SJCRH30 (cell line): ENCODE results near the gene HSD3B7. TPM values are rescaled to one million over a fixed set of nuclear protein-coding genes. Genes with fewer than 3 reads are reported as not detected.

Experiments used
- DNase-seq, 2 experiments: peaks; one replicate each; pipeline ENCODE4 v3.0.0-alpha.2; 2015 to 2020
- H3K27ac ChIP-seq: fragments of 250-450 bp; sonication (Bioruptor Pico); 2 replicates; pipeline ENCODE4 v1.5.1; 2020; ENCODE audit warnings: mild to moderate bottlenecking, moderate library complexity
- H3K27me3 ChIP-seq: fragments of 250-450 bp; sonication (Bioruptor Pico); 2 replicates; pipeline ENCODE4 v1.5.1; 2020; ENCODE audit warnings: mild to moderate bottlenecking, moderate library complexity
- H3K36me3 ChIP-seq: fragments of 250-450 bp; sonication (Bioruptor Pico); 2 replicates; pipeline ENCODE4 v1.5.1; 2020; ENCODE audit warnings: mild to moderate bottlenecking, moderate library complexity
- H3K4me1 ChIP-seq: fragments of 250-450 bp; sonication (Bioruptor Pico); 2 replicates; pipeline ENCODE4 v1.5.1; 2020; ENCODE audit warnings: mild to moderate bottlenecking, moderate library complexity
- H3K4me3 ChIP-seq: fragments of 250-450 bp; sonication (Bioruptor Pico); 2 replicates; pipeline ENCODE4 v1.5.1; 2020; ENCODE audit warnings: mild to moderate bottlenecking, moderate library complexity
- H3K9me3 ChIP-seq: fragments of 250-450 bp; sonication (Bioruptor Pico); replicated peaks from 2 replicates; pipeline ENCODE4 v1.5.1; 2020; ENCODE audit warnings: mild to moderate bottlenecking, moderate library complexity
- total RNA-seq: library from RNA; depleted of rRNA; stranded (reverse); fragments of >200 nt; shearing (Covaris generic); gene quantifications from 2 replicates; pipeline ENCODE4 v1.2.3, GENCODE V29; 2014; rRNA removed

The HSD3B7 gene
- total RNA-seq, 1 experiment from 2014 or later = 3.4 TPM

GRCh38 chr16:31033709-31034492, 48.9 kb downstream of the HSD3B7 start:
- Histone ChIP-seq H3K27me3 (no peaks in the 10 kb centered on the region), H3K27ac (peak overlapping the region; percentile 86), H3K36me3 (peaks cover 12% of the 10 kb centered on the region), H3K4me3 (peak overlapping the region; percentile 84), H3K9me3 (no peaks in the 10 kb centered on the region), H3K4me1 (peaks cover 8% of the 10 kb centered on the region)
- peak; percentile 88 to 90 for DNase-seq

- H3K9me3 ChIP-seq = no peaks in the 10 kb centered on the region
- H3K4me3 ChIP-seq = no peak overlapping the region
- peaks cover 19% of the 10 kb centered on the region for H3K36me3 ChIP-seq
- no peaks in the 10 kb centered on the region for H3K27me3 ChIP-seq
- H3K4me1 ChIP-seq = peaks cover 3% of the 10 kb centered on the region; the same call in 1 of the 2 replicates
- no peak for DNase-seq
- H3K27ac ChIP-seq = no peak overlapping the region
These were observed 51.7 kb downstream of the HSD3B7 start for GRCh38 chr16:31036691-31037090.

Other genes with a start within 250 kb of the HSD3B7 start
- 26.3 and 26.4 TPM in 2 replicates for gene PHKG2, start 236.8 kb upstream of the HSD3B7 start, total RNA-seq
- 4.1 and 4.2 TPM in 2 replicates for gene CFAP119, start 223.1 kb upstream of the HSD3B7 start, total RNA-seq
- 120 and 124 TPM in 2 replicates for gene RNF40, start 222.9 kb upstream of the HSD3B7 start, total RNA-seq
- 28.6 and 29.8 TPM in 2 replicates for gene ZNF629, start 198.0 kb upstream of the HSD3B7 start, total RNA-seq
- gene BCL7C, start 91.1 kb upstream of the HSD3B7 start, total RNA-seq = 28.1 and 30.3 TPM in 2 replicates
- gene CTF1, start 88.6 kb upstream of the HSD3B7 start, total RNA-seq = 1.3 and 1.4 TPM in 2 replicates
- 14.2 and 14.4 TPM in 2 replicates for gene FBXL19, start 61.6 kb upstream of the HSD3B7 start, total RNA-seq
- gene ORAI3, start 36.1 kb upstream of the HSD3B7 start, total RNA-seq = 4.0 and 7.0 TPM in 2 replicates
- gene SETD1A, start 27.5 kb upstream of the HSD3B7 start, total RNA-seq = 8.9 TPM in 2 replicates
- 0.94 and 1.4 TPM in 2 replicates for gene STX1B, start 25.4 kb downstream of the HSD3B7 start, total RNA-seq
- 22.6 and 23.9 TPM in 2 replicates for gene STX4, start 48.4 kb downstream of the HSD3B7 start, total RNA-seq
- 21.5 and 21.8 TPM in 2 replicates for gene ZNF668, start 89.0 kb downstream of the HSD3B7 start, total RNA-seq
- gene ZNF646, start 89.2 kb downstream of the HSD3B7 start, total RNA-seq = 20.3 and 26.4 TPM in 2 replicates
- gene PRSS53, start 103.7 kb downstream of the HSD3B7 start, total RNA-seq = 2.8 and 4.3 TPM in 2 replicates
- gene VKORC1, start 109.6 kb downstream of the HSD3B7 start, total RNA-seq = 145 and 149 TPM in 2 replicates
- gene BCKDK, start 123.2 kb downstream of the HSD3B7 start, total RNA-seq = 31.2 and 31.8 TPM in 2 replicates
- gene KAT8, start 132.5 kb downstream of the HSD3B7 start, total RNA-seq = 38.0 and 42.6 TPM in 2 replicates
- not detected in 2 replicates for gene PRSS8, start 150.5 kb downstream of the HSD3B7 start, total RNA-seq
- gene PRSS36, start 164.9 kb downstream of the HSD3B7 start, total RNA-seq = 0.43 and 0.51 TPM in 2 replicates
- gene FUS, start 194.9 kb downstream of the HSD3B7 start, total RNA-seq = 92.1 and 111 TPM in 2 replicates
- not detected in 2 replicates for gene PYCARD, start 217.6 kb downstream of the HSD3B7 start, total RNA-seq
- gene TRIM72, start 228.9 kb downstream of the HSD3B7 start, total RNA-seq = 32.5 and 33.7 TPM in 2 replicates
- gene PYDC1, start 231.9 kb downstream of the HSD3B7 start, total RNA-seq = not detected in 2 replicates